Measurements from ENCODE around the gene AP5Z1.

Gene AP5Z1

GRCh38 chr7:4805110-4805983 is 29.9 kb downstream of the AP5Z1 start:
- no peak for DNase-seq

- DNase-seq: no peak
Measured at GRCh38 chr7:4805984-4806300, 30.5 kb downstream of the AP5Z1 start.

GRCh38 chr7:4806983-4807597 is 31.7 kb downstream of the AP5Z1 start:
- DNase-seq: no peak

- no peak for DNase-seq
Measured at GRCh38 chr7:4807598-4808016, 32.2 kb downstream of the AP5Z1 start.

GRCh38 chr7:4808026-4808425 is 32.6 kb downstream of the AP5Z1 start:
- no peak for DNase-seq

- no peak for DNase-seq
Measured at GRCh38 chr7:4808565-4808964, 33.1 kb downstream of the AP5Z1 start.

- no peak for DNase-seq
Measured at GRCh38 chr7:4809091-4809591, 33.7 kb downstream of the AP5Z1 start.

- DNase-seq: no peak
Measured at GRCh38 chr7:4809666-4810065, 34.2 kb downstream of the AP5Z1 start.

GRCh38 chr7:4814433-4814832 is 39.0 kb downstream of the AP5Z1 start:
- DNase-seq: no peak

GRCh38 chr7:4815121-4815520 is 39.7 kb downstream of the AP5Z1 start:
- no peak for DNase-seq

GRCh38 chr7:4815609-4816418 is 40.4 kb downstream of the AP5Z1 start:
- no peak for DNase-seq

- DNase-seq: no peak
Measured at GRCh38 chr7:4816419-4817080, 41.1 kb downstream of the AP5Z1 start.

- no peak for DNase-seq
Measured at GRCh38 chr7:4817178-4817901, 41.9 kb downstream of the AP5Z1 start.

GRCh38 chr7:4818000-4818794 is 42.8 kb downstream of the AP5Z1 start:
- no peak for DNase-seq

- DNase-seq: no peak
Measured at GRCh38 chr7:4819560-4820404, 44.4 kb downstream of the AP5Z1 start.

GRCh38 chr7:4820405-4820966 is 45.1 kb downstream of the AP5Z1 start:
- DNase-seq: no peak

- DNase-seq: peak; percentile 51
Measured at GRCh38 chr7:4820967-4821471, 45.6 kb downstream of the AP5Z1 start.

- no peak for DNase-seq
Measured at GRCh38 chr7:4822677-4823076, 47.3 kb downstream of the AP5Z1 start.

GRCh38 chr7:4823441-4824119 is 48.2 kb downstream of the AP5Z1 start:
- DNase-seq: no peak
